HUES64 (cell line): ENCODE results near the gene GOLPH3.

Source experiments
- H3K27ac ChIP-seq: 2 replicates; pipeline ENCODE4 v1.7.0; 2013; ENCODE audit warnings: low read depth, low read length, inconsistent platforms
- H3K27me3 ChIP-seq: 2 replicates; pipeline ENCODE4 v1.6.1; 2013; ENCODE audit warnings: mild to moderate bottlenecking, low read length; ENCODE audit not compliant: insufficient read depth
- H3K36me3 ChIP-seq: 2 replicates; pipeline ENCODE4 v1.6.1; 2013; ENCODE audit warnings: mild to moderate bottlenecking, low read length; ENCODE audit not compliant: insufficient read depth
- H3K4me1 ChIP-seq: 2 replicates; pipeline ENCODE4 v1.6.1; 2013; ENCODE audit warnings: mild to moderate bottlenecking, low read length, moderate library complexity; ENCODE audit not compliant: insufficient read depth
- H3K4me3 ChIP-seq: 2 replicates; pipeline ENCODE4 v1.5.1; 2013; ENCODE audit warnings: mild to moderate bottlenecking, low read length, moderate library complexity
- H3K9ac ChIP-seq: 2 replicates; pipeline ENCODE4 v1.6.1; 2013; ENCODE audit warnings: mild to moderate bottlenecking, low read depth, low read length
- H3K9me3 ChIP-seq: 2 replicates; pipeline ENCODE4 v1.6.1; 2013; ENCODE audit warnings: low read depth, low read length; ENCODE audit not compliant: insufficient read depth
- WGBS: fragments of 150-250, 120-280 bp; methylation state at CpG from one replicate; pipeline ENCODE4 v1.1.7; 2013; ENCODE audit warnings: missing lambda C conversion rate; 5-methylcytosine and 5-hydroxymethylcytosine counted together

GOLPH3 gene

DNA sequence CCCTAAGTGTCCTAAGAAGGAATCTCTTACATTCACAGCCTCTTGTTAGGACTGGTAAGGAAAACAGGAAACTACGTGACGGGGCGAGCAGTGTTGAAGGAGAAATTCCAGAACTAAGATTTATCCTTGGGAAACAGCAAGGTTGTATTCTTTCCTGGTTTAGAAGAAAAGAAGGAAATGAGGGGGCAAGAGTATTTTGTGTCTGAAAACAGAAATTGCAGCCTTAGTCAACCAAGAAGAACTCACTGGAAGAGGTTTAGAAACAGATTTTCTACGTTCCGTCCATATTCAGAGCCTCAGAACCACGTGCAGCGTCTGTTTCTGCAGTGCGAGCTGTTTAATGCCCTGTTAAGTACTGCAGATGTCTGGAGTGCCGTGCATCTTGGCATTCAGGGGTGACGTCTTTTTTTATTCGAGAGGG, 75.2 kb downstream of the GOLPH3 start:
- WGBS = 96% methylated on average over 11 of the region's 11 CpGs
- no peak overlapping the region for H3K4me3 ChIP-seq
- no peak overlapping the region for H3K27ac ChIP-seq
- no peaks in the 10 kb centered on the region for H3K27me3 ChIP-seq
- H3K36me3 ChIP-seq = peaks cover 45% of the 10 kb centered on the region
- no peak overlapping the region for H3K9ac ChIP-seq
- no peaks in the 10 kb centered on the region for H3K9me3 ChIP-seq
- no peaks in the 10 kb centered on the region for H3K4me1 ChIP-seq

GRCh38 chr5:32098291-32098690, 75.8 kb downstream of the GOLPH3 start:
- 92% methylated on average over 9 of the region's 9 CpGs for WGBS
- H3K9ac ChIP-seq = no peak overlapping the region
- H3K27me3 ChIP-seq = no peaks in the 10 kb centered on the region
- no peaks in the 10 kb centered on the region for H3K9me3 ChIP-seq
- H3K4me3 ChIP-seq = no peak overlapping the region
- no peaks in the 10 kb centered on the region for H3K4me1 ChIP-seq
- no peak overlapping the region for H3K27ac ChIP-seq
- peaks cover 39% of the 10 kb centered on the region for H3K36me3 ChIP-seq

DNA sequence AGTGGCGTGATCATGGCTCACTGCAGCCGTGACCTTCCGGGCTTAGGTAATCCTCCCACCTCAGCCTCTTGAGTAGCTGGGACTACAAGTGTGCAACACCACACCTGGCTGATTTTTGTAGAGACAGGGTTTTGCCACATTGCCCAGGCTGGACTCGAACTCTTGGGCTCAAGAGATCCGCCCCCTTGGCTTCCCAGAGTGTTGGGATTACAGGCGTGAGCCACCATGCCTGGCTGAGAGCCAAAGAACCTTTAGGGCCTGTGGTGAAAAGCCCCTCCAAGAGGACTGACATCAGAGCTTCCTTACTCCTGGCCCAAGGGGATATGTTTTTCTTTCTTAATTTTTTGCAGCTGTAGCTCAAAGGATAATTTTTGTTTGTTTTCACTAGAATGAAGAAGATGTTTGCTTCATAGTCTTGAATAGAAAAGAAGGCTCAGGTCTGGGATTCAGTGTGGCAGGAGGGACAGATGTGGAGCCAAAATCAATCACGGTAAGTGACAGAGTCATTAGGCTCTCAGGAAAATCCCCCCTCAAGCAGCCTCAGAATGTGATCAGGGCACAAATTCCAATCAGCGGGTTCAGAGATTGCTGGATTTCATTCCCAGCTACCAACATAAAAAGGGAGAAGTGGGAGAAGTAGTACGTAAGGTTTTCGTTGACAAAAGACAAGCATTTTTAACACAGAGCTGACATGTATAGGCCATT, 77.1 kb downstream of the GOLPH3 start:
- WGBS = 91% methylated on average over 9 of the region's 10 CpGs
- Histone ChIP-seq H3K27ac (no peak overlapping the region), H3K9ac (no peak overlapping the region), H3K27me3 (no peaks in the 10 kb centered on the region), H3K36me3 (peaks cover 27% of the 10 kb centered on the region), H3K9me3 (no peaks in the 10 kb centered on the region), H3K4me1 (no peaks in the 10 kb centered on the region), H3K4me3 (no peak overlapping the region)

- H3K27me3 ChIP-seq = no peaks in the 10 kb centered on the region
- H3K36me3 ChIP-seq = peaks cover 14% of the 10 kb centered on the region
- H3K4me3 ChIP-seq = no peak overlapping the region
- no peaks in the 10 kb centered on the region for H3K9me3 ChIP-seq
- no peak overlapping the region for H3K27ac ChIP-seq
- 96% methylated on average over 7 of the region's 7 CpGs for WGBS
- H3K4me1 ChIP-seq = no peaks in the 10 kb centered on the region
- H3K9ac ChIP-seq = no peak overlapping the region
These were observed 78.9 kb downstream of the GOLPH3 start for GRCh38 chr5:32095261-32095671.

- Histone ChIP-seq H3K27me3 (no peaks in the 10 kb centered on the region), H3K9me3 (no peaks in the 10 kb centered on the region), H3K9ac (no peak overlapping the region), H3K27ac (no peak overlapping the region), H3K4me3 (no peak overlapping the region), H3K36me3 (peaks cover 14% of the 10 kb centered on the region), H3K4me1 (no peaks in the 10 kb centered on the region)
- WGBS = 93% methylated on average over 5 of the region's 5 CpGs
These were observed 79.4 kb downstream of the GOLPH3 start for GRCh38 chr5:32094691-32095090.

GRCh38 chr5:32092938-32093812, 80.9 kb downstream of the GOLPH3 start:
- Histone ChIP-seq H3K4me3 (no peak overlapping the region), H3K27ac (no peak overlapping the region)
- WGBS = 69% methylated on average over 20 of the region's 20 CpGs

GRCh38 chr5:32090755-32091128, 83.4 kb downstream of the GOLPH3 start:
- WGBS = 89% methylated on average over 17 of the region's 17 CpGs
- no peaks in the 10 kb centered on the region for H3K36me3 ChIP-seq
- H3K9me3 ChIP-seq = no peaks in the 10 kb centered on the region
- H3K4me3 ChIP-seq = no peak overlapping the region
- H3K27me3 ChIP-seq = no peaks in the 10 kb centered on the region
- no peaks in the 10 kb centered on the region for H3K4me1 ChIP-seq
- no peak overlapping the region for H3K9ac ChIP-seq
- H3K27ac ChIP-seq = no peak overlapping the region

More at GRCh38 chr5:32092938-32093812, 80.9 kb downstream of the GOLPH3 start:
- Histone ChIP-seq H3K36me3 (0 out of 2 replicates have a peak, but pooled peaks cover 4% of the 10 kb centered on the region), H3K9me3 (no peaks in the 10 kb centered on the region), H3K4me1 (no peaks in the 10 kb centered on the region), H3K27me3 (no peaks in the 10 kb centered on the region), H3K9ac (no peak overlapping the region)

GRCh38 chr5:32090026-32090754, 83.9 kb downstream of the GOLPH3 start:
- H3K4me1 ChIP-seq = no peaks in the 10 kb centered on the region
- no peaks in the 10 kb centered on the region for H3K27me3 ChIP-seq
- no peak overlapping the region for H3K27ac ChIP-seq
- H3K9me3 ChIP-seq = no peaks in the 10 kb centered on the region
- WGBS = 91% methylated on average over 24 of the region's 24 CpGs
- H3K4me3 ChIP-seq = no peak overlapping the region
- no peak overlapping the region for H3K9ac ChIP-seq
- no peaks in the 10 kb centered on the region for H3K36me3 ChIP-seq

GRCh38 chr5:32089146-32090000, 84.7 kb downstream of the GOLPH3 start:
- no peak overlapping the region for H3K4me3 ChIP-seq
- no peaks in the 10 kb centered on the region for H3K27me3 ChIP-seq
- no peaks in the 10 kb centered on the region for H3K4me1 ChIP-seq
- no peaks in the 10 kb centered on the region for H3K9me3 ChIP-seq
- no peak overlapping the region for H3K27ac ChIP-seq
- H3K36me3 ChIP-seq = no peaks in the 10 kb centered on the region
- 94% methylated on average over 30 of the region's 30 CpGs for WGBS
- H3K9ac ChIP-seq = no peak overlapping the region

- Histone ChIP-seq H3K9me3 (no peaks in the 10 kb centered on the region), H3K4me3 (no peak overlapping the region), H3K9ac (no peak overlapping the region), H3K4me1 (no peaks in the 10 kb centered on the region), H3K27me3 (no peaks in the 10 kb centered on the region), H3K27ac (no peak overlapping the region), H3K36me3 (no peaks in the 10 kb centered on the region)
- 93% methylated on average over 12 of the region's 12 CpGs for WGBS
These were observed 85.9 kb downstream of the GOLPH3 start for GRCh38 chr5:32088214-32088613.
